Erythroblast (primary cell): Measurements from ENCODE around the gene PAH.

Source experiments
- DNase-seq, 2 experiments: peaks; one replicate each; lab custom pipeline; 2025; lab: John Stamatoyannopoulos, UW
- GATA1 ChIP-seq: IDR thresholded peaks from 2 replicates; pipeline ENCODE4 v1.6.1; 2011; ENCODE audit warnings: low read depth, mild to moderate bottlenecking, control low read depth, low read length, moderate library complexity
- POLR2A ChIP-seq: IDR thresholded peaks from 2 replicates; pipeline ENCODE4 v1.6.1; 2011; ENCODE audit warnings: mild to moderate bottlenecking, low read length

PAH gene

DNA sequence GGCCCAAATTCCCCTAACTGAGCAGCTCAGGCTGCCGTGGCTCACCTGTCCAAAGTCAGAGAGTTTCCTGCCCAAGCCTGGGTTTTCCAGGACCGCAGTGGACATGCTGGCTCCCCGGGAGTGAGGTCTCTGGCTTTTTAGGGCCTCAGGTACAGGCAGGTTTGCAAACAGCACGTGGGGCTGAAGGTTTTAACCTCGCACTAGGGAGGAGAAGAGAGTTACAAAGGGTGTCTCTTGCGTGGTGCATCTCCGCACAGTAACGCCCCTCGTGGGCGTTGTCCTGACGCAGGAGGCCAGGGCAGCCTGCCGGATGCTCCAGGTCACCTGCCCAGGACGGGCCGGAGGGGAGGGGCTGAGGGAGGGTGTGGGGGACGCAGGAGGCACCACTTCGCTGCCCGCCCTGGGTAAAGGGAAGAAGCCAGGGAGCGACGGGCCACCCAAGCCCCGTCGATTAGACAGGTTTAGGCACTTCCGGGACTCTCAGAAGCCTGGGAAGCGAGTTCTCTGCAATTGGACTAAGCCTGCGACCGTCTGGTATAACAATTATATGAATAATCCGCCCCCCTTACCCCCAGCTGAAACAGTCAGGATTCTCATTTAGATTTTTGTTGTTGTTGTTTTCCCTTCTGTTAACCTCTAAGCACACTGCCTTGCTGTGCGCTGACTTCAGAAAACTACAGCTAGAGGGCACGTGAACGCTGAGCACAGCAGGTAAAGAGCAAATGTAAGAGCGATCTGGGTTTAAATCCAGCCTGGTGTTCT is at the start of gene PAH:
TSS of gene PAH (minus strand) at position 219 of the 762 bp plus-strand sequence. CDS start at position 105, 114 bp downstream.
- no peak for TF ChIP-seq GATA1
- TF ChIP-seq POLR2A, result no peak
- DNase-seq, result no peak

GRCh38 chr12:102966200-102966863 is 49.3 kb upstream of the PAH start:
- DNase-seq, result no peak
- TF ChIP-seq POLR2A, result no peak
- no peak for TF ChIP-seq GATA1

GRCh38 chr12:102965281-102966155 is 48.5 kb upstream of the PAH start:
- DNase-seq, result no peak
- no peak for TF ChIP-seq POLR2A
- TF ChIP-seq GATA1, result no peak

- no peak for DNase-seq
- no peak for TF ChIP-seq GATA1
- no peak for TF ChIP-seq POLR2A
These were observed 47.8 kb upstream of the PAH start for GRCh38 chr12:102964872-102965271.

DNA sequence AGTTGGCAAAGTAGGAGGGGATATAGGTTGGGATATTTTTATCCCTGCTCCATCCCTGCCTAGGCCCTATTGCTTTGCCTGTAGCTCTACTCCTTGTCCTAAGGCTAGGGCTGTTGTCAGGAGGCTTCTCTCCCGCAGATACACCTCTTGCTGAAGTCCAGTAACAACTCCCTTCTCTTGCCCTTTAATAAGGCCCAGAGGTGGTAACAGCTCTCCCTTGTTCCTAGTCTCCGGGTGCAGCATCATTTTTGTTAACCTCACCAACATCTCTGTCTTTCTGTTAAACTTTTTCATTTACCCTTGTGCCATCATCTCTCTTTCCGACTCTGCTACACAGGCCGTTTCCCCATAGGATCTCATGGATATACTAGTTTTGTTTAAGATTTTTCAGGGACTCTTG is 46.8 kb upstream of the PAH start:
- DNase-seq, result no peak
- TF ChIP-seq GATA1 (no peak), POLR2A (no peak)

- TF ChIP-seq POLR2A (no peak), GATA1 (no peak)
- DNase-seq, result no peak
These were observed 45.9 kb upstream of the PAH start for GRCh38 chr12:102962986-102963385.

DNA sequence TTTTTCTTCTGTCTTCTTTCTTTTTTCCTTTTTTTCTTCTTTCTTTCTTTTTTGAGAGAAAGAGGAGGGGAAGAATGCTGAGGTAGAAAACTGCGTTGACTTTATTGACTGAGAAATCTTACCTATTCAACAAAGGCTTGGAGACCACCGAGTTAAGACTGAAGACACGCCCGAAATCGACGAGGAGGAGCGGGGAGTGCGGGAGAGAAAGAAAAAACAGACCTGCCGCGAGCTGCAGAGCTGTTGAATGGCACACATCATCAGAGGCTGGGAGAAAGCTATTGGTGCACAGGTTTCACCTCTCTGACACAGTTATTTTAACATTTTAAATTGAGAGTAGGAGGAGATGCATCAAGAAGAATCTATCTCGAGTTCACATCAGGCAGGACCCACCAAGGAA is 45.5 kb upstream of the PAH start:
- no peak for DNase-seq
- no peak for TF ChIP-seq POLR2A
- no peak for TF ChIP-seq GATA1

DNA sequence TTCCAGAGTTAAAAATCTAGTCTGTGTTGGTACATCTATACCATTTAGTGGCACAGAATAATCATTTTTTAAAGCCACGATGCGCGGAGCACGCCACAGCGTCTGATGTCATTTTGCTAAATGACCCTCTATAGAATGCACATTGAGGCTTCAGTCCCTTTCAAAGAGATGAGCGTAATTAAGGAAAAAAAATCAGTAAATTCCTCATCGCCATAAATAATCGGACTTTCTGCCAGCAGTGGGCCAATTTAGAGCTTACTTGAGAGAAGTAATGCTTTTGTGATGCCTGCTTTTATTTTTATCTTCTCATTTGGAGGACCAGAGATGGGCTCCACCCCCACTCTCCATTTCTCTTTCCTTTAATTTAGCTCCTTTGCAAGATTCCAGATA is 44.4 kb upstream of the PAH start:
- DNase-seq, result no peak
- TF ChIP-seq GATA1 (no peak), POLR2A (no peak)

GRCh38 chr12:102960766-102961465 is 43.9 kb upstream of the PAH start:
- DNase-seq, result no peak
- TF ChIP-seq POLR2A (no peak), GATA1 (no peak)

DNA sequence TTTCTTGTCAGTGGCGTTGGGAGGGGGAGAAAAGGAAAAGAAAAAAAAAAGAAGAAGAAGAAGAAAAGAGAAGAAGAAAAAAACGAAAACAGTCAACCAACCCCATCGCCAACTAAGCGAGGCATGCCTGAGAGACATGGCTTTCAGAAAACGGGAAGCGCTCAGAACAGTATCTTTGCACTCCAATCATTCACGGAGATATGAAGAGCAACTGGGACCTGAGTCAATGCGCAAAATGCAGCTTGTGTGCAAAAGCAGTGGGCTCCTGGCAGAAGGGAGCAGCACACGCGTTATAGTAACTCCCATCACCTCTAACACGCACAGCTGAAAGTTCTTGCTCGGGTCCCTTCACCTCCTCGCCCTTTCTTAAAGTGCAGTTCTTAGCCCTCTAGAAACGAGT is 42.3 kb upstream of the PAH start:
- no peak for DNase-seq
- no peak for TF ChIP-seq GATA1
- no peak for TF ChIP-seq POLR2A

GRCh38 chr12:102958830-102959176 is 41.8 kb upstream of the PAH start:
- DNase-seq, result no peak
- TF ChIP-seq POLR2A (no peak), GATA1 (no peak)

DNA sequence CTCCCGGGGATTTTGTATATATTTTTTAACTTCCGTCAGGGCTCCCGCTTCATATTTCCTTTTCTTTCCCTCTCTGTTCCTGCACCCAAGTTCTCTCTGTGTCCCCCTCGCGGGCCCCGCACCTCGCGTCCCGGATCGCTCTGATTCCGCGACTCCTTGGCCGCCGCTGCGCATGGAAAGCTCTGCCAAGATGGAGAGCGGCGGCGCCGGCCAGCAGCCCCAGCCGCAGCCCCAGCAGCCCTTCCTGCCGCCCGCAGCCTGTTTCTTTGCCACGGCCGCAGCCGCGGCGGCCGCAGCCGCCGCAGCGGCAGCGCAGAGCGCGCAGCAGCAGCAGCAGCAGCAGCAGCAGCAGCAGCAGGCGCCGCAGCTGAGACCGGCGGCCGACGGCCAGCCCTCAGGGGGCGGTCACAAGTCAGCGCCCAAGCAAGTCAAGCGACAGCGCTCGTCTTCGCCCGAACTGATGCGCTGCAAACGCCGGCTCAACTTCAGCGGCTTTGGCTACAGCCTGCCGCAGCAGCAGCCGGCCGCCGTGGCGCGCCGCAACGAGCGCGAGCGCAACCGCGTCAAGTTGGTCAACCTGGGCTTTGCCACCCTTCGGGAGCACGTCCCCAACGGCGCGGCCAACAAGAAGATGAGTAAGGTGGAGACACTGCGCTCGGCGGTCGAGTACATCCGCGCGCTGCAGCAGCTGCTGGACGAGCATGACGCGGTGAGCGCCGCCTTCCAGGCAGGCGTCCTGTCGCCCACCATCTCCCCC is 41.2 kb upstream of the PAH start:
- TF ChIP-seq POLR2A, result no peak
- TF ChIP-seq GATA1, result no peak
- DNase-seq, result peak; percentile 3 to 11
